Fibroblast of the conjunctiva (primary cell): ENCODE measurements around the gene RGS19.

Experiments used
- DNase-seq: peaks from one replicate; pipeline ENCODE4 v3.0.0-alpha.2; 2010; ENCODE audit warnings: low read depth

Gene RGS19

GRCh38 chr20:64076061-64076997 lies 3.0 kb downstream of the RGS19 start:
- no peak for DNase-seq

- DNase-seq = no peak
Measured at GRCh38 chr20:64075556-64075955, 3.8 kb downstream of the RGS19 start.

GRCh38 chr20:64074963-64075362 lies 4.4 kb downstream of the RGS19 start:
- DNase-seq = no peak

- no peak for DNase-seq
Measured at GRCh38 chr20:64074184-64074789, 5.0 kb downstream of the RGS19 start.

GRCh38 chr20:64073476-64074183 lies 5.7 kb downstream of the RGS19 start:
- no peak for DNase-seq

GRCh38 chr20:64072498-64073063 lies 6.7 kb downstream of the RGS19 start:
- DNase-seq = no peak

GRCh38 chr20:64071341-64072332 lies 7.7 kb downstream of the RGS19 start:
- no peak for DNase-seq

- DNase-seq = no peak
Measured at GRCh38 chr20:64070244-64070993, 8.9 kb downstream of the RGS19 start.

GRCh38 chr20:64069614-64070243 lies 9.6 kb downstream of the RGS19 start:
- no peak for DNase-seq

GRCh38 chr20:64069209-64069613 lies 10.1 kb downstream of the RGS19 start:
- no peak for DNase-seq

GRCh38 chr20:64068386-64069208 lies 10.7 kb downstream of the RGS19 start:
- no peak for DNase-seq

- no peak for DNase-seq
Measured at GRCh38 chr20:64067733-64068307, 11.5 kb downstream of the RGS19 start.

- DNase-seq = no peak
Measured at GRCh38 chr20:64067005-64067632, 12.2 kb downstream of the RGS19 start.

GRCh38 chr20:64065974-64066343 lies 13.4 kb downstream of the RGS19 start:
- DNase-seq = no peak

- no peak for DNase-seq
Measured at GRCh38 chr20:64065062-64065973, 14.0 kb downstream of the RGS19 start.

GRCh38 chr20:64064145-64064698 lies 15.1 kb downstream of the RGS19 start:
- DNase-seq = no peak
